ENCODE measurements around the gene RNF212. TPM values are rescaled to one million over a fixed set of nuclear protein-coding genes. Genes with fewer than 3 reads are reported as not detected.

The RNF212 gene
- total and polyA plus RNA-seq, 2 experiments from 2014 or later = 17.0 to 20.6 TPM

DNA sequence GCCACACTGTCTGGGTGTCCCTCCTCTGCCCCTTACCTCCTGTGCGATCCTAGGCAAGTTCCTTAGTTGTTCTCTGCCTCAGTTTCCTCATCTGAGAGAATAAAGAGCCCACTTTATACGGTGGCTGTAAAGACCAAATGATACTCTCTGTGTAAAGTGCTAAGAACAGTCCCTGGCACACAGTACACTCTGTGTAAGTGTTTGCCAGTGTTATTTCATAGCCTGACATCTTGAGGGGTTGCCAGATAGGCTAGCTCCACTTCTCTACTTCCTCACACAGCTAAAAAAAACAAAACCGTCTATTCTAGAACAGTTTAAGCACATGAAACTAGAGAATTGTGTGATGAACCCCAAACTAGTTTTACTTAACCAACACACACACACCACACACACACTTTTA lies 42.0 kb upstream of the RNF212 start:
- no peaks in the 10 kb centered on the region; the same call in 1 of the 2 replicates for H4K20me1 ChIP-seq (replicated peaks; ENCODE audit: insufficient read depth)
- H3K27ac ChIP-seq (ENCODE audit: low read depth) = no peak overlapping the region
- no peak overlapping the region for H3K4me3 ChIP-seq
- no peak overlapping the region for H3K4me2 ChIP-seq
- 0 out of 2 replicates have a peak, but pooled peaks cover 3% of the 10 kb centered on the region for H3K9me2 ChIP-seq (ENCODE audit: insufficient read depth)
- no peaks in the 10 kb centered on the region for H3K27me3 ChIP-seq (ENCODE audit: insufficient read depth)
- ATAC-seq (no peak), DNase-seq (ENCODE audit: low spot score) (no peak)
- H3K4me3 Mint-ChIP-seq = no peak overlapping the region
- H3K4me1 ChIP-seq (ENCODE audit: insufficient read depth) = no peaks in the 10 kb centered on the region
- no peaks in the 10 kb centered on the region for H3K36me3 ChIP-seq (ENCODE audit: insufficient read depth)
- peaks cover 6% of the 10 kb centered on the region; the same call in 2 of the 3 replicates for H3K36me3 Mint-ChIP-seq (ENCODE audit: low read depth)
- H3K4me1 Mint-ChIP-seq = no peaks in the 10 kb centered on the region; the same call in 2 of the 3 replicates
- H3K9me3 Mint-ChIP-seq = peaks cover 22% of the 10 kb centered on the region
- TF ChIP-seq, protein P1, sequence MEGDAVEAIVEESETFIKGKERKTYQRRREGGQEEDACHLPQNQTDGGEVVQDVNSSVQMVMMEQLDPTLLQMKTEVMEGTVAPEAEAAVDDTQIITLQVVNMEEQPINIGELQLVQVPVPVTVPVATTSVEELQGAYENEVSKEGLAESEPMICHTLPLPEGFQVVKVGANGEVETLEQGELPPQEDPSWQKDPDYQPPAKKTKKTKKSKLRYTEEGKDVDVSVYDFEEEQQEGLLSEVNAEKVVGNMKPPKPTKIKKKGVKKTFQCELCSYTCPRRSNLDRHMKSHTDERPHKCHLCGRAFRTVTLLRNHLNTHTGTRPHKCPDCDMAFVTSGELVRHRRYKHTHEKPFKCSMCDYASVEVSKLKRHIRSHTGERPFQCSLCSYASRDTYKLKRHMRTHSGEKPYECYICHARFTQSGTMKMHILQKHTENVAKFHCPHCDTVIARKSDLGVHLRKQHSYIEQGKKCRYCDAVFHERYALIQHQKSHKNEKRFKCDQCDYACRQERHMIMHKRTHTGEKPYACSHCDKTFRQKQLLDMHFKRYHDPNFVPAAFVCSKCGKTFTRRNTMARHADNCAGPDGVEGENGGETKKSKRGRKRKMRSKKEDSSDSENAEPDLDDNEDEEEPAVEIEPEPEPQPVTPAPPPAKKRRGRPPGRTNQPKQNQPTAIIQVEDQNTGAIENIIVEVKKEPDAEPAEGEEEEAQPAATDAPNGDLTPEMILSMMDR (conservative IDR thresholded peaks at IDR 0.05; ENCODE audit: low read depth in 2 of 2) = no peak
- TF ChIP-seq ZNF114 (CRISPR knock-in tag; IDR thresholded peaks at IDR 0.05) = no peak
- TF ChIP-seq, protein P2, sequence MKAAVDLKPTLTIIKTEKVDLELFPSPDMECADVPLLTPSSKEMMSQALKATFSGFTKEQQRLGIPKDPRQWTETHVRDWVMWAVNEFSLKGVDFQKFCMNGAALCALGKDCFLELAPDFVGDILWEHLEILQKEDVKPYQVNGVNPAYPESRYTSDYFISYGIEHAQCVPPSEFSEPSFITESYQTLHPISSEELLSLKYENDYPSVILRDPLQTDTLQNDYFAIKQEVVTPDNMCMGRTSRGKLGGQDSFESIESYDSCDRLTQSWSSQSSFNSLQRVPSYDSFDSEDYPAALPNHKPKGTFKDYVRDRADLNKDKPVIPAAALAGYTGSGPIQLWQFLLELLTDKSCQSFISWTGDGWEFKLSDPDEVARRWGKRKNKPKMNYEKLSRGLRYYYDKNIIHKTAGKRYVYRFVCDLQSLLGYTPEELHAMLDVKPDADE (IDR thresholded peaks at IDR 0.05) = no peak
- TF ChIP-seq STAT1 (IDR thresholded peaks at IDR 0.05; ENCODE audit: unreplicated experiment) = no peak
- TF ChIP-seq EZH2 (IDR thresholded peaks at IDR 0.05; ENCODE audit: low read depth, unreplicated experiment) = no peak
- TF ChIP-seq NANOG (IDR thresholded peaks at IDR 0.05; ENCODE audit: borderline replicate concordance) = no peak
- TF ChIP-seq, protein P3, sequence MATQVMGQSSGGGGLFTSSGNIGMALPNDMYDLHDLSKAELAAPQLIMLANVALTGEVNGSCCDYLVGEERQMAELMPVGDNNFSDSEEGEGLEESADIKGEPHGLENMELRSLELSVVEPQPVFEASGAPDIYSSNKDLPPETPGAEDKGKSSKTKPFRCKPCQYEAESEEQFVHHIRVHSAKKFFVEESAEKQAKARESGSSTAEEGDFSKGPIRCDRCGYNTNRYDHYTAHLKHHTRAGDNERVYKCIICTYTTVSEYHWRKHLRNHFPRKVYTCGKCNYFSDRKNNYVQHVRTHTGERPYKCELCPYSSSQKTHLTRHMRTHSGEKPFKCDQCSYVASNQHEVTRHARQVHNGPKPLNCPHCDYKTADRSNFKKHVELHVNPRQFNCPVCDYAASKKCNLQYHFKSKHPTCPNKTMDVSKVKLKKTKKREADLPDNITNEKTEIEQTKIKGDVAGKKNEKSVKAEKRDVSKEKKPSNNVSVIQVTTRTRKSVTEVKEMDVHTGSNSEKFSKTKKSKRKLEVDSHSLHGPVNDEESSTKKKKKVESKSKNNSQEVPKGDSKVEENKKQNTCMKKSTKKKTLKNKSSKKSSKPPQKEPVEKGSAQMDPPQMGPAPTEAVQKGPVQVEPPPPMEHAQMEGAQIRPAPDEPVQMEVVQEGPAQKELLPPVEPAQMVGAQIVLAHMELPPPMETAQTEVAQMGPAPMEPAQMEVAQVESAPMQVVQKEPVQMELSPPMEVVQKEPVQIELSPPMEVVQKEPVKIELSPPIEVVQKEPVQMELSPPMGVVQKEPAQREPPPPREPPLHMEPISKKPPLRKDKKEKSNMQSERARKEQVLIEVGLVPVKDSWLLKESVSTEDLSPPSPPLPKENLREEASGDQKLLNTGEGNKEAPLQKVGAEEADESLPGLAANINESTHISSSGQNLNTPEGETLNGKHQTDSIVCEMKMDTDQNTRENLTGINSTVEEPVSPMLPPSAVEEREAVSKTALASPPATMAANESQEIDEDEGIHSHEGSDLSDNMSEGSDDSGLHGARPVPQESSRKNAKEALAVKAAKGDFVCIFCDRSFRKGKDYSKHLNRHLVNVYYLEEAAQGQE (IDR thresholded peaks at IDR 0.05; ENCODE audit: unreplicated experiment) = no peak
- no peak for TF ChIP-seq EZH2phosphoT487 (IDR thresholded peaks at IDR 0.05; ENCODE audit: unreplicated experiment)
- TF ChIP-seq, protein P4, sequence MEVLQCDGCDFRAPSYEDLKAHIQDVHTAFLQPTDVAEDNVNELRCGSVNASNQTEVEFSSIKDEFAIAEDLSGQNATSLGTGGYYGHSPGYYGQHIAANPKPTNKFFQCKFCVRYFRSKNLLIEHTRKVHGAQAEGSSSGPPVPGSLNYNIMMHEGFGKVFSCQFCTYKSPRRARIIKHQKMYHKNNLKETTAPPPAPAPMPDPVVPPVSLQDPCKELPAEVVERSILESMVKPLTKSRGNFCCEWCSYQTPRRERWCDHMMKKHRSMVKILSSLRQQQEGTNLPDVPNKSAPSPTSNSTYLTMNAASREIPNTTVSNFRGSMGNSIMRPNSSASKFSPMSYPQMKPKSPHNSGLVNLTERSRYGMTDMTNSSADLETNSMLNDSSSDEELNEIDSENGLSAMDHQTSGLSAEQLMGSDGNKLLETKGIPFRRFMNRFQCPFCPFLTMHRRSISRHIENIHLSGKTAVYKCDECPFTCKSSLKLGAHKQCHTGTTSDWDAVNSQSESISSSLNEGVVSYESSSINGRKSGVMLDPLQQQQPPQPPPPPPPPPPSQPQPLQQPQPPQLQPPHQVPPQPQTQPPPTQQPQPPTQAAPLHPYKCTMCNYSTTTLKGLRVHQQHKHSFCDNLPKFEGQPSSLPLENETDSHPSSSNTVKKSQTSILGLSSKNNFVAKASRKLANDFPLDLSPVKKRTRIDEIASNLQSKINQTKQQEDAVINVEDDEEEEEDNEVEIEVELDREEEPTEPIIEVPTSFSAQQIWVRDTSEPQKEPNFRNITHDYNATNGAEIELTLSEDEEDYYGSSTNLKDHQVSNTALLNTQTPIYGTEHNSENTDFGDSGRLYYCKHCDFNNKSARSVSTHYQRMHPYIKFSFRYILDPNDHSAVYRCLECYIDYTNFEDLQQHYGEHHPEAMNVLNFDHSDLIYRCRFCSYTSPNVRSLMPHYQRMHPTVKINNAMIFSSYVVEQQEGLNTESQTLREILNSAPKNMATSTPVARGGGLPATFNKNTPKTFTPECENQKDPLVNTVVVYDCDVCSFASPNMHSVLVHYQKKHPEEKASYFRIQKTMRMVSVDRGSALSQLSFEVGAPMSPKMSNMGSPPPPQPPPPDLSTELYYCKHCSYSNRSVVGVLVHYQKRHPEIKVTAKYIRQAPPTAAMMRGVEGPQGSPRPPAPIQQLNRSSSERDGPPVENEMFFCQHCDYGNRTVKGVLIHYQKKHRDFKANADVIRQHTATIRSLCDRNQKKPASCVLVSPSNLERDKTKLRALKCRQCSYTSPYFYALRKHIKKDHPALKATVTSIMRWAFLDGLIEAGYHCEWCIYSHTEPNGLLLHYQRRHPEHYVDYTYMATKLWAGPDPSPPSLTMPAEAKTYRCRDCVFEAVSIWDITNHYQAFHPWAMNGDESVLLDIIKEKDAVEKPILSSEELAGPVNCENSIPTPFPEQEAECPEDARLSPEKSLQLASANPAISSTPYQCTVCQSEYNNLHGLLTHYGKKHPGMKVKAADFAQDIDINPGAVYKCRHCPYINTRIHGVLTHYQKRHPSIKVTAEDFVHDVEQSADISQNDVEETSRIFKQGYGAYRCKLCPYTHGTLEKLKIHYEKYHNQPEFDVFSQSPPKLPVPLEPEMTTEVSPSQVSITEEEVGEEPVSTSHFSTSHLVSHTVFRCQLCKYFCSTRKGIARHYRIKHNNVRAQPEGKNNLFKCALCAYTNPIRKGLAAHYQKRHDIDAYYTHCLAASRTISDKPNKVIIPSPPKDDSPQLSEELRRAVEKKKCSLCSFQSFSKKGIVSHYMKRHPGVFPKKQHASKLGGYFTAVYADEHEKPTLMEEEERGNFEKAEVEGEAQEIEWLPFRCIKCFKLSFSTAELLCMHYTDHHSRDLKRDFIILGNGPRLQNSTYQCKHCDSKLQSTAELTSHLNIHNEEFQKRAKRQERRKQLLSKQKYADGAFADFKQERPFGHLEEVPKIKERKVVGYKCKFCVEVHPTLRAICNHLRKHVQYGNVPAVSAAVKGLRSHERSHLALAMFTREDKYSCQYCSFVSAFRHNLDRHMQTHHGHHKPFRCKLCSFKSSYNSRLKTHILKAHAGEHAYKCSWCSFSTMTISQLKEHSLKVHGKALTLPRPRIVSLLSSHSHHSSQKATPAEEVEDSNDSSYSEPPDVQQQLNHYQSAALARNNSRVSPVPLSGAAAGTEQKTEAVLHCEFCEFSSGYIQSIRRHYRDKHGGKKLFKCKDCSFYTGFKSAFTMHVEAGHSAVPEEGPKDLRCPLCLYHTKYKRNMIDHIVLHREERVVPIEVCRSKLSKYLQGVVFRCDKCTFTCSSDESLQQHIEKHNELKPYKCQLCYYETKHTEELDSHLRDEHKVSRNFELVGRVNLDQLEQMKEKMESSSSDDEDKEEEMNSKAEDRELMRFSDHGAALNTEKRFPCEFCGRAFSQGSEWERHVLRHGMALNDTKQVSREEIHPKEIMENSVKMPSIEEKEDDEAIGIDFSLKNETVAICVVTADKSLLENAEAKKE (CRISPR knock-in tag; IDR thresholded peaks at IDR 0.05) = no peak
- TF ChIP-seq POLR2AphosphoS5 (IDR thresholded peaks at IDR 0.05; ENCODE audit: low read depth) = no peak
- no peak for TF ChIP-seq ZNF331 (CRISPR knock-in tag; IDR thresholded peaks at IDR 0.05; ENCODE audit: low read depth)
- no peak for TF ChIP-seq CREB1 (CRISPR knock-in tag; IDR thresholded peaks at IDR 0.05; ENCODE audit: low read depth)
- TF ChIP-seq JUNB (IDR thresholded peaks at IDR 0.05; ENCODE audit: unreplicated experiment) = no peak
- no peaks in the 10 kb centered on the region for H3K79me2 ChIP-seq (replicated peaks; ENCODE audit: insufficient read depth)
- peaks cover 10% of the 10 kb centered on the region for H3K27me3 Mint-ChIP-seq (ENCODE audit: insufficient read depth, low read depth, poor library complexity)
- no peak overlapping the region for H2AFZ ChIP-seq
- H3K27ac Mint-ChIP-seq = no peak overlapping the region
- H3F3A ChIP-seq (replicated peaks; ENCODE audit: low read depth) = no peaks in the 10 kb centered on the region

Measured in GM23338 (cell line).